GM19193 (cell line): ENCODE data around the gene CCDC187.

Experiments used
- POLR2A ChIP-seq: IDR thresholded peaks from 4 replicates; pipeline ENCODE4 v1.6.1; 2011; ENCODE audit not compliant: insufficient read depth, insufficient read length; ENCODE audit errors: extremely low read depth

The CCDC187 gene

DNA sequence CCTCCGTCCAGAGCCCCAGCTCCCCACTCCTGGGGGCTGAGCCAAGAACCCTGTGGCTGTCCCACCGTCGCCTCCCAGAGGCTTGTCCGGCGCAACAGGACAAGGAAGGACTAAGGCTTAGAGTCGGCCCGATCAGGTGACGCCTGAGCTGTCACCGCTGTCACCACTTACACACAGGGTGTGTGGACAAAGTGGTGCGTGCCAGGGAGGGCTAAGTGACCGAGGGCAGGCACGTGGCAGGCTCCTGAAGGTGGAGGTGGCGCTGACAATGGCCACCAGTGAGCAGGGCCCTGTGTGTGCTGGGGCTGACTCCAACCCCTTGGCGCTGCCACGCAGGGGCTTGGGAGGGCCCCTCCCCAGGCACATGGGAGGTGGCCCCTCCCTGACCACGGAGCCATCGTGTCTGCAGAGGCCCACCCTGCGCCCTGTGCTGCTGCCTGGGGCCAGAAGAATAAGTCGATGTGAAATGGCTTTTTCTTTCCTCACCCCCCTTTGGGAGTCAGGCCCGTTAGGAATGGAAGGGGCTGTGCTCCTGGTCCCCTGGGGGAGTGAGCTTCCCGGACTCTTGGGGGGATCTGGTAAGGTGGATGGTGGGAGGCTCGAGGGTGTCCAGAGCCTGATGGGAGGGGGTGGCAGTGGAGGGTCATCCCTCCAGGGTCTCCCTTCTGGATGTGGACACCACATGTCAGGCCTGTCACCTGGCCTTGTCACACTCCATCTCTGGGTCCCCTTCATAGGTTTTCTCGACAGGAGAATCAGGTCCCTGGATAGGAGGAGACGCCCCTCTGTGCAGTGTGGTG lies 20.8 kb upstream of the CCDC187 start:
- no peak for TF ChIP-seq POLR2A

DNA sequence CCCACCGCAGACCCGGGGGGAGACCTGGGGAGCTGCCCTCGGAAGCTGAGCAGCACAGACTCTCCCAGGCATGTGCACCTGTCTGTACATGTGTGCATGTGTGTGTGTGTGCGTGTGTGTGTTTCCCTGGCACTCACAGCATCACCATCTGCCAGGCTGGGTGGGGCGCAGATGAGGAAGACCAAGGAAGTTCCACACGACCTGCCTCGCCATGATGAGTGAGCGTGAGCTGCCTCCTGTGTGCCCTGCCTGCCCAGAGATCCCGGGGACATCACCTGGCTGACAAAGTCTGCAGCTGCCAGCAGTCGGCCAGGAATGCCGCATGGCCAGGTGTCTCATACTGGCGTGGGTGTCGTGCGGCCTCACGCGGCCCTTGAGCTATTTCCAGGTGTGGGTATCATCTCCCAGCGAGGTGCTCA lies 19.5 kb upstream of the CCDC187 start:
- no peak for TF ChIP-seq POLR2A

DNA sequence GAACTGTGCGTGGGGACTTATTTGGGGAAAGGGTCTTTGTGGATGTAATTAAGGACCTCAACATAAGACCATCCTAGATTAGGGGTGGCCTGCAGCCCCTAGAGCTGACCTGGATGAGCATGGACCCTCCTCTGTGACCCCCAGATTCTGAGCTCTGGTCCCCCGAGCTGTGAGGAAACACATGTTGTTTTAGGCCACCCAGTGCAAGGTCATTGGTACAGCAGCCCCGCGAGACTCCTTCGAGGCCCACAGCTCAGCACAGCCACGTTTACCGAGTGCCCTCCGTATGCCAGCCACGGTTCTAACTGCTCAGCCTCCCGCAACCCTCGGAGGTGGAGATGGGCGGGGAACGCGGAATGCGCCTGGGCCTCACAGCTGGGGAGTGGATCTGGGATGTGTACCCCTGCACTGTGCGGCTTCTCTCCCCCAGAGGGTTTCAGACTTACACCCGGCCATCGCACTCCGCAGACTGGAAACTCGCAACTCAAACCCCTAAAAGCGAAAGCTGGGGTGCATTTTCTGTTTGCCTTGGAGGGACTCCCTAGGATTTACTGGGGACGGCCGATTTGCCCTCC lies 18.9 kb upstream of the CCDC187 start:
- TF ChIP-seq POLR2A: no peak

DNA sequence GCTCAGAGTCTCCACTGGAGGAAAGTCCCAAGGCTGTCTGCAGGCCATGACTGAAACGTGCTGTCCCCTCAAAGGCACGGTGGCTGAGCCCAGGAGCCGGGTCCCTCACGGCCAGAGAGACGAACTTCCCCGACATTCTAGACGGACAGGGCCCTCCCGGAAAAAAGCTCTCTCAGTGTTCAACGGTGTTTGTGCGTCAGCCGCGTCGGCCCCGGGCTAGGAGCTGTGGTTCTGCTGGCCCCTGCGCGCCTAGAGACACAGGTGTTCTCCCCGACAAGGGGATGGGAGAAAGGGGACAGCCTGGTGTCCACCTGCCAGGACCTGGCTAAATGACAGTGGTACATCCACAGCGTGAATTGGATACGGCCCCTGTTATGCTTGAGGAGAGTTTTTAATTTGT lies 17.7 kb upstream of the CCDC187 start:
- TF ChIP-seq POLR2A: no peak

DNA sequence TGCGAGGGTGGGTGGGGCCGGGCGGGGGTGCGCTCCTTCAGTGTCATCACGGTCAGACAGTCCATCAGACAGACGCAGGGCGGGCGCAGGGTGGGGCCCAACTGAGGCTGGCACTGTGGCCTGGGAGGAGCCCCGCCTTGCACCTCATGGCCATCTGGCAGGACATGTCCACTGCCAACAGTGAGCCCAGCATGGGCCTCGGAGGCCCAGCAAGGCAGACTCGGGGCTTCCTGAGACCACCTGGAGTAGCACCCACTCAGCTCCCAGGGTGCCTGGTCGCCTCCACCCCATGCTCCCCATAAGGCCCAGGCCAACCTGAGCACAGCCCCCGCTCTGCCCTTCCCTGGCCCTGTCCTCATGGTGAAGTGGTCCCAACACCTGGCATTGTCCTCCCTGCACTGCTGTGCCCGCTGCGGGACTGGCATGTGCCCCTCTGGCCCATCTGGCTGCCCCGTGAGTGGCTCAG lies 14.9 kb upstream of the CCDC187 start:
- no peak for TF ChIP-seq POLR2A

DNA sequence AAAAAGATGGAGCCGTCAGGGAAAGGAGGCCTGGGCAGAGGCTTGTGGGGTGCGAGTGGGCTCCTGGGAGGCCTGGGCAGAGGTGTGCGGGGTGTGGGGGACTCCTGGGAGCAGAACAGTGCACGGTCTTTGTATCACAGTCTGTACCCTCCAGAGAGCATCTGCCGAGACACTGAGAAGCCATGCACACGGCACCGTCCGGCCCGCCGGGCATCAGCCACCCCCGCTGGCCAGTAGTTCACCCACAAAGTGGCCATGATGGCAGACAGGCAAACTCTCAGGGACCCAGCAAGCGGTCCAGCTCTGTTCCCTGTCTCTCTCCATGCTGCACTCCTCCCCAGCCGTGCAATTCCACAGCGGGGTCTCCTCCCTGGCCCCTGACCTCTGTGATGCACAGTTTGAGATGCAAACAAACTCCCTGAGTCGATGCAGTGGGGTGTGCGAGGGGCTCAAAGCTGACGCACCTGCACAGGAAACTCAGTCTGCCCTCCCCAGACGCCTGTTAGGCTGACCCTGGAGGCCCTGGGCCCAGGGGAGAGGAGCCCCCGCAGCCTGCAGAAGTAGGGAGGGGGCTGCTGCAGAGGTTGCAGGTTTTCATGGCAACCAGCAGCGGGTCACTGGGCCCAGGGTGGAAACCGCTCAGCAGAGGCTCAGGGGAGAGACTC lies 14.3 kb upstream of the CCDC187 start:
- no peak for TF ChIP-seq POLR2A

DNA sequence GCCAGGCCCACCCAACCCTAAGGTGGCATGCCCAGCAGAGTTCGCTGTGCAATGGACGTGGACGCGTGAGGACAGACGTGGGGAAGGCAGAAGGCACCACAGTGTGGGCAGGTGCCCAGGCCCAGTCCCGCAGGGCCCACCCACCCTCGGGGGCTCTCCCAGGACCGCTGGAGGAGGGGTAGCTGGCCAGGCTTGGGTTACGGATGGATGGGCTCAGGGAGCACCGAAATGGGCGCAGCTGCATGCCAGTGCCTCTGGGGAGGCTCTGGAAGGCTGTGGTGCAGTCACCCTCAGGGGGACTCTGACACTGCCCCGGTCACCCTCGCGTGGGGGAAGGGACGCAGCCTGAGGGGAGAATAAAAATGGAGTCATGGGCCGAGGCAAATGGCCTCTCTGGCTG lies 13.8 kb upstream of the CCDC187 start:
- TF ChIP-seq POLR2A: no peak

DNA sequence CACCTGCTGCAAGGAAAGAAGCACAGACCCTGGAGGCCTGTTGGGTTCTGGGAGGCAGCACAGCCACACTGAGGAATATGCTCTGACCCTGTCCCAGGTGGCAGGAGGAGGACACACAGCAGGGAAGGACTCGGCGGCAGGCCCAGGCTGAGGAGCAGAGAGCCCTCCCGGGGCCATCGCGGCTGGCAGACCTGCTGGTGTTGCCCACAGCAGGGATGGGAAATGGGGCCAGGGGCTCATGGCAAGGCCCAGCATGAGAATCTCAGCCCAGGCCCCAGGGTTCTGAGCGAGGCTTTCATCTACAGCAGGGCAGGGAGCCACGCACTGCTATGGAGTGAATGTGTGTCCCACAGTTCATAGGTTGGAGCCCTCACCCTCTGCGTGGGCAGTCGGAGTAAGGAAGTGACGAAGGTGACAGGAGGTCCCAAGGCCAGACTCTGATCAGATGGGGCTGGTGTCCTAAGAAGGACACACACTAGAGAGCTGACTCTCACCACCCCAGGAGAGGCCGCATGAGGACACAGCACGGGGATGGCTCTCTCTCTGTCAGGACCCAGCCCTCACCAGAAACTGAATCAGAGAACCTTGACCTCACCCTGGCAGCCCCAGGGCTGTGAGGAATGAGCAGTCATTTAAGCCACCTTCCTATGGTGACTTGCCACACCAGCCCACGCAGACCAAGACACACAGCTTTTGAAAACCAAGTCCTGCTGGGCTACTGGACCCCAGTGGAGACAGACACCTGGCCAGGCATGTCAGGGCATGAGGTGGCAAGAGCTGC lies 13.2 kb upstream of the CCDC187 start:
- TF ChIP-seq POLR2A: no peak

DNA sequence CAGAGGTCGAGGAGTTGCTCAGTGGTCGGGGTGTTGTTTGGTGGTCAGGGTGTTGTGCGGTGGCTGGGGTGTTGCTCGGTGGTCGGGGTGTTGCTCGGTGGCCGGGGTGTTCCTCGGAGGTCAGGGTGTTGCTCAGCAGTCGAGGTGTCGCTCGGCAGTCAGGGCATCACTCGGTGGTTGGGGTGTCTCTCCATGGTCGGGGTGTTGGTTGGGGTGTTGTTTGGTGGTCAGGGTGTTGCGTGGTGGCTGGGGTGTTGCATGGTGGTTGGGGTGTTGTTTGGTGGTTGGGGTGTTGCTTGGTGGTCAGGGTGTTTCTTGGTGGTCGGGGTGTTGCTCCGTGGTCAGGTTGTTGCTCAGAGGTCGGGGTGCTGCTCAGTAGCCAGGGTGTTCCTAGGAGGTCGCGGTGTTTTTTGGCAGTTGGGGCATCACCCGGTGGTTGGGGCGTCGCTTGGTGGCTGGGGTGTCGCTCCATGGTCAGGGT lies 12.4 kb upstream of the CCDC187 start:
- TF ChIP-seq POLR2A: no peak

DNA sequence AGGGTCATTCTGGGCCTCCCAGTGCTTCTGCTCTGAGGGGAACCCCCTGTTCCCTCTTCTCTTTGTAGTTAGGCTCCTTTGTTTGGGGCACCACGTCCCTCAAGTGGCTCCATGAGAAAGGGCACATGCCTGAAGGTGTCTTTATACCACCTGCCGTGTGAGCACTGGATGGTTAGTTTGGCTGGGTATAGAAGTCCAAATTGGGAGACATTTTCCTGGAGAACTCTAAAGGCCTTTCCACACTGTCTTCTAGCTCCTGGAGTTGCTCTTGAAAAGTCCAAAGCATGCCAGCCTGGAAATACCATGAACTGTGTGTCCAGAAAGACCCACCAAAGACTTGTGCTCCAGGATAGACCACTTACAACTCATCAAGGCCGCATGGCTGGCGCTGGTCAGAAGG lies 11.1 kb upstream of the CCDC187 start:
- TF ChIP-seq POLR2A: no peak

DNA sequence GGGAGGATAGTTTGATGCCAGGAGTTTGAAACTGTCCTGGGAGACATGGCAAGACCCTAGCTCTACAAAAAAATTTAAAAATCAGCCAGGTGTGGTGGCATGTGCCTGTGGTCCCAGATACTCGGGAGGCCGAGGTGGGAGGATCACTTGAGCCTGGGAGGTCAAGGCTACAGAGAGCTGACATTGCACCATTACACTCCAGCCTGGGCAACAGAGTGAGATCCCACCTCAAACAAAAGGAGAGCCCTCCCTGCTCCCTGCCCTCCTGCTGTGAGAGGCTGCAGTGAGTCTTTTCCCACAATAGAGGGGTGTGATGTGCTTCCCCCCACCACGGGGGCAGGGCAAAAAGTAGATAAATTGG lies 10.1 kb upstream of the CCDC187 start:
- TF ChIP-seq POLR2A: no peak

DNA sequence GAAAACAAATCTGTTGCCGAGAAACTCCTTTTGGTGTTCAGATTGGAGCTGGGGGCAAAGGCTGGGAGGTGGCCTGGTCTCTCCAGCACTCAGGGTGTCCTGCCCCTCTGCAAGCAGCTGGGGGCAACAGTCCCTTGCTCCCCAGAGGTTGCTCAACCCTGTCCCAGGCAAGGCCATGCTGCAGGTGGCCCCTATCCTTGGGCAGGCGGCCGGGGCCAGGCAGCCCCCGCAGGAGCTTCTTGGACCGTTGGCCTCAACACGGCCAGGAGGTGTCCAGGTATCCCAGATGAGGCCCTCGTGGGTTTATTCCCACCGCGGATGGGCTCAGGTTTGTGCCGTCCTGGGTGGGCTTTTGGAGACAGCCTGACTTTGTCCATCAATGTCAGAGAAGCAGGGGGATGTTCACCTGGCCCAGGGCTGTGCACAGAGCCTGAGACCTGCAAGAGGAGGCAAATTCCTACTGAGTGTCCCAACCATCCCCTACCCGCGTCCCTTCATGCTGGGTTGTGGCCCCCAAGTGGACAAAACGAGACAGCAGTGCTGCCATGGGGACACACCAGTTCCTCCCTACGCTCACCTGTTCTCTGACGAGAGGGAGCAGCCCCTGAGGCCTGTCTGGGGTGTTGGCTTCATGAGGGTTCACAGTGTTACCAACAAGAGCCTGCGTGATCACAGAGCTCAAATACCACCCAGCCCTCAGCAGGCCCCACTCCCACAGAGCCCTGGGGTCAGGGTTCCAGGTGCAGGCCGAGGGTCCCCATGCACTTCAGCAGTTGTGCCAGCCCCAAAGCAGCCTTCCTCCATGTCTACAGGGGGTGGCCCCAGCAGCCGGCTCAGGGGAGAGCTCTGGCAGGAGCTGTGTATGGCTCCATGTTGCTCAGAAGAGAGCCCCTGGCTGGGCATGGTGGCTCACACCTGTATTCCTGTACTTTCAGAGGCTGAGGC lies 9.5 kb upstream of the CCDC187 start:
- no peak for TF ChIP-seq POLR2A

DNA sequence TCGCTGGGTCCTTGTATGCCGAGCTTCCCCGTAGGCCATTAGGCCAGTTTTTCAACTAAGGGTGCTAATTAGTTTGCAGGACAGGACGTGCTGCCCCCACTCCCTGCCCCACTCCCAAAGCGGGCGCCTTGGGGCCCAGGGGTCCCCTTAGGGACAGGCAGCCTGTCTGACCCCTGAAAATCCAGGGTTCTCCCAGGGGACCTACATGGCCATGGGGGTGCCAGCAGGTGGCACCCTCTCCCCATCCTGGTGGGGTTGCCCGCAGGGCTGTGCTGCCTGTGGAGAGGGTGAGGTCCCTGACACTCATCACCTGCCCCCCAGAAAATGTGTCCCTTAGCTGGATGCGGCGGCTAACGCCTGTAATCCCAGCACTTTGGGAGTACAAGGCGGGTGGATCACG lies 8.5 kb upstream of the CCDC187 start:
- no peak for TF ChIP-seq POLR2A

DNA sequence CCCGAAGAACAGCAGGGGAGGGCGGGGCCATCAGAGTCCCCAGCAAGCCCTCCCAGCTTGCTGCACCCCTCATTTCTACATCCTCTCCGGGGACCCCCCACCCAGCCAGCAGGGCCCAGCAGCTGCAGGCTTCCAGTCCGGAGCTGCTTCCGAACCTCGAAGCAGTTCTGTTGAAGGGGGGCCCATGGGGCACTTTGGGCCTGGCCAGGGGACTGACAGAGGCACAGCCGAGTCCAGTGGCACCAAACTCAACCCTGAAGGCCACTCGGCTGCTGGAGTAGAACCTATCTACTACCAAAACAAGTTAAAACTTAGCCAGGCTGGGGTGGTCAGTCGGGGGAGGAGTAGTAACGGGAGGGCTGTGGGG lies 8.1 kb upstream of the CCDC187 start:
- TF ChIP-seq POLR2A: no peak
